Purkinje cell (primary cell): ENCODE results near the gene AGL. TPM values are rescaled to one million over a fixed set of nuclear protein-coding genes. Genes with fewer than 3 reads are reported as not detected.

Experiments
- polyA plus RNA-seq: library from polyadenylated mRNA; unstranded; fragments of >200 nt; fragmentation: Nextera tagmentation; gene quantifications from 2 replicates; pipeline ENCODE4 v1.2.1, GENCODE V29; 2014

The AGL gene
- 8.0 and 11.0 TPM in 2 replicates for polyA plus RNA-seq

DNA sequence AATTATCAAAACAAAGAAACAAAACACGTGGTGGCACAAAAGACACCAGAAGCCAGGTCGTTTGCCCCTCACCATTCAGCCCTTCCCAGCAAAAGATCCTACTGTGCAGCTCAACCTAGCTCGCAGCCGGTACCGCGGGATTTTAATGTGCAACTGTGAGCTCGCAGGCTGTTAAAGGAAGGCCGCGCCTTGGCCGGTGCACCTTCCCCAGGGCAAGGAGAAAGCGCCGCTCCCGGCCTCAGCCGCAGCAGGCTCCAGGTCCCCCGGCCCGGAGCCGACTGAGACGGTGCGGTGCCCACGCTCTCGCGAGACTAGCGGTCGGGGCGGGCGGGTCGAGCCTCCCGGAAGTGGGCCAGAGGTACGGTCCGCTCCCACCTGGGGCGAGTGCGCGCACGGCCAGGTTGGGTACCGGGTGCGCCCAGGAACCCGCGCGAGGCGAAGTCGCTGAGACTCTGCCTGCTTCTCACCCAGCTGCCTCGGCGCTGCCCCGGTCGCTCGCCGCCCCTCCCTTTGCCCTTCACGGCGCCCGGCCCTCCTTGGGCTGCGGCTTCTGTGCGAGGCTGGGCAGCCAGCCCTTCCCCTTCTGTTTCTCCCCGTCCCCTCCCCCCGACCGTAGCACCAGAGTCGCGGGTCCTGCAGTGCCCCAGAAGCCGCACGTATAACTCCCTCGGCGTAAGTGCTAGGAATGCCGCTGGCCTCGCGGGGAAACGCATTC, at the start of gene AGL:
Gene AGL (plus strand): TSS at position 618 of the 715 bp plus-strand sequence. CDS start 682 bp downstream, outside the sequence.

DNA sequence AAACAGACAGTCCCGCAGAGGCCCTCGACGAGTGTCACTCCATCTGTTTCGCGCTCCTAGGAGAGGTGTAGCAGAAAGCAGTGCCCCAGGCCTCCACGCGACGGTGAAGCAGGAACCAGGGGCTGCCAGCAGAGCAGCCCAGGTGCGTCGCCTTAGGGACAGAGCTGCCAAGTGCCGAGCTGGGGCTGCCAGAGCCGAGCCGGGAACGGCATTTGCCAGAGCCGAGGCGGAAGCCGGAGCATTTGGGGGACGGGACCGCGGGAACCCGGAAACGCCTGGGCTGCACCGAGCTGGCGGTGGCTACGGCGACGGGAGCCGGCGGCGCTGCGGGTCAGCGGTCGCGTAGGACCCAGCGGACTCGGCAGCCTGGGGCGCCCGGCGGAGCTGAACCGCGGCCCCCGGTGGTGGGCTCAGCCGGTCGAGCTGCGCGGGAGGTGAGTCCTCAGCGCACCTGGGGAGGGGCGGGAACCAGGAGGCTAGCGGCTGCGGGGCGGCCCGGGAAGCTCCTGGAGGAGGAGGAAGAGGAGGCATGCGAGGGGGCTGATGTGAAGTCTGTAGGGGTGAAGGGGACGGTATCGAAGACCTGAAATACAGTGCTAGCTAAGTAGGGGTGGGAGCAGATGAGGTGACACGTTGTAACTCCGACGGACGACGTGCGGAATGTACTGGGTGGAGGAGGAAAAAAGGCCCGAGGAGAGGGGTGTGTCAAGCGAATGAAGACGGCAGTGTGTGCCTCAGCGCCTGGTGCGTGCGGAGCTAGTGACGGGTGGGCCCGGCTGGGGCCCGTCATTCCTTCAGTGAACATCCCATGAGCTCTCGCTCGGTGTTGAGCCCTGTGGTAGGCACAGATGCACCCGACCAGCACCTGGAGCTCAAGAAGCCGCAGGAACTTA, 119.8 kb downstream of the AGL start, which contains the start of gene SLC35A3:
Gene SLC35A3 (plus strand): TSS at position 268 of the 893 bp plus-strand sequence. CDS start 23,559 bp downstream, outside the sequence.

Other genes starting within 250 kb of the AGL start
- gene PALMD, start 204.2 kb upstream of the AGL start, polyA plus RNA-seq = 0.30 TPM in 1 of 2 replicates, not detected in the other
- not detected in 2 replicates for gene FRRS1, start 83.7 kb upstream of the AGL start, polyA plus RNA-seq
- gene SLC35A3, start 119.6 kb downstream of the AGL start, polyA plus RNA-seq = 26.2 and 30.4 TPM in 2 replicates